Measurements from ENCODE around the gene ZNF93. TPM values are rescaled to one million over a fixed set of nuclear protein-coding genes. Genes with fewer than 3 reads are reported as not detected.

ZNF93 gene
- total and polyA plus RNA-seq, 9 of the 15 experiments (the other 6 are each of a cell fraction or from before 2014, with no cell fraction given) = 11.1 to 26.3 (median 17.1) TPM

- Histone ChIP-seq H3K9me3 (replicated peaks; ENCODE audit: control insufficient read depth, insufficient read depth, low read depth, low read length) (peaks cover 2% of the 10 kb centered on the region; the same call in 1 of the 2 replicates), H3K27ac (ENCODE audit: extremely low read depth, low read depth, low read length) (no peak overlapping the region), H3K36me3 (ENCODE audit: control insufficient read depth, insufficient read depth, low read length) (peaks cover 7% of the 10 kb centered on the region; the same call in 1 of the 3 replicates), H3K79me2 (ENCODE audit: control insufficient read depth, insufficient read depth, low read length) (peaks cover 47% of the 10 kb centered on the region), H3K4me2 (ENCODE audit: insufficient read depth, low read length) (no peak overlapping the region), H3K4me1 (replicated peaks in 1 of 2; ENCODE audit: control insufficient read depth in 2 of 2, insufficient read depth in 2 of 2, low read length in 2 of 2) (no peaks in the 10 kb centered on the region; a peak in 1 of 5 replicates), H3K9ac (ENCODE audit: insufficient read depth in 1 of 2, low read depth in 2 of 2, low read length in 2 of 2) (no peak overlapping the region), H2AFZ (ENCODE audit: low read depth, low read length) (no peak overlapping the region), H3K27me3 (ENCODE audit: control insufficient read depth in 2 of 2, insufficient read depth in 2 of 2, low read length in 2 of 2) (no peaks in the 10 kb centered on the region), H3K4me3 (no peak overlapping the region), H4K20me1 (replicated peaks; ENCODE audit: control insufficient read depth, insufficient read depth, low read length) (no peaks in the 10 kb centered on the region), H3K9me1 (ENCODE audit: control insufficient read depth, insufficient read depth, low read length) (no peaks in the 10 kb centered on the region)
- no peak for ATAC-seq
- in situ Hi-C loops (cut with MboI) (no loop called here), intact Hi-C loops (cut with micrococcal nuclease) (no loop called here)
- BruUV-seq (replicated peaks) = no TSS peak
- no peak for FAIRE-seq
- no peak for DNase-seq (ENCODE audit: extremely low read depth in 1 of 4, low spot score in 3 of 4)
- POLR2A ChIA-PET = no interaction called here
- CTCF ChIA-PET (ENCODE audit: low intra/inter-chr PET ratio) = no interaction called here
- TF ChIP-seq SETDB1 (IDR thresholded peaks at IDR 0.05; ENCODE audit: low read length) = no peak
- no peak for TF ChIP-seq ZNF584 (CRISPR knock-in tag; IDR thresholded peaks at IDR 0.05; ENCODE audit: low read depth)
- no peak for TF ChIP-seq PRMT5 (CRISPR knock-in tag; IDR thresholded peaks at IDR 0.05)
Observed at GRCh38 chr19:19873381-19873780, 27.4 kb upstream of the ZNF93 start.

DNA sequence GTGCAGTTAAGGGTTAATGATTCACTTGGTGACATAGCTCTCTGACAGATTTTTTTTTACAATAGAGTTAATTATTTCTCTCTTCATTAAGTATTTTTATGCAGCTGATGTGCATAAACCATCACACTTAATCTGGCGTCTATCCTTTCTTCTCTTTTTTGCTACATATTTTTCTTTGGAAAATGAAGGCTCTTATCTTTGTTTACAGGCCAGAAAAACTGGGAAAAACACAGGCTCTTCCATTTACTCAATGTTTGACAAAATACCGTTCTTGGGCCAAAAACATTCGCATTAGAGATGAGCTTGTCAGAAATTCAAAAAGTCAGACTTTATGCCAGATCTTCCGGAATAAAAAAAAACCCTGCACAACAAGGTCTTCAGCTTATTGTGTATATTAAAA lies 23.0 kb upstream of the ZNF93 start:
- peaks cover 3% of the 10 kb centered on the region for H3K9me3 ChIP-seq (replicated peaks; ENCODE audit: control insufficient read depth, insufficient read depth, low read depth, low read length)
- intact Hi-C loops (cut with micrococcal nuclease) = no loop called here
- no peak for TF ChIP-seq GATAD2A (IDR thresholded peaks at IDR 0.05)
- no peak for TF ChIP-seq KLF16 (IDR thresholded peaks at IDR 0.05)
- no peak for TF ChIP-seq PCBP2 (IDR thresholded peaks at IDR 0.05; ENCODE audit: low read depth, low read length, poor library complexity, severe bottlenecking)
- TF ChIP-seq PPARD (CRISPR knock-in tag; IDR thresholded peaks at IDR 0.05) = no peak
- TF ChIP-seq HES1 (IDR thresholded peaks at IDR 0.05; ENCODE audit: low read depth) = no peak
- TF ChIP-seq ZNF395 (CRISPR knock-in tag; IDR thresholded peaks at IDR 0.05) = no peak
- TF ChIP-seq ZNF311 (CRISPR knock-in tag; IDR thresholded peaks at IDR 0.05) = no peak
- no peak for TF ChIP-seq PKNOX1 (IDR thresholded peaks at IDR 0.05)
- no peak for TF ChIP-seq CCNT2 (IDR thresholded peaks at IDR 0.05; ENCODE audit: borderline replicate concordance, extremely low read depth, insufficient read length, low read depth, low read length)
- peaks cover 9% of the 10 kb centered on the region; the same call in 2 of the 3 replicates for H3K79me2 ChIP-seq (ENCODE audit: control insufficient read depth, insufficient read depth, low read length)
- H3K4me1 ChIP-seq (replicated peaks in 1 of 2; ENCODE audit: control insufficient read depth in 2 of 2, insufficient read depth in 2 of 2, low read length in 2 of 2) = no peaks in the 10 kb centered on the region
- in situ Hi-C loops (cut with MboI) = no loop called here
- peaks cover 16% of the 10 kb centered on the region; the same call in 1 of the 3 replicates for H3K36me3 ChIP-seq (ENCODE audit: control insufficient read depth, insufficient read depth, low read length)
- POLR2A ChIA-PET = no interaction called here
- no peak for DNase-seq (ENCODE audit: extremely low read depth in 1 of 4, low spot score in 3 of 4)
- H3K27ac ChIP-seq (ENCODE audit: extremely low read depth, low read depth, low read length) = no peak overlapping the region
- H3K9ac ChIP-seq (ENCODE audit: insufficient read depth in 1 of 2, low read depth in 2 of 2, low read length in 2 of 2) = no peak overlapping the region
- H3K9me1 ChIP-seq (ENCODE audit: control insufficient read depth, insufficient read depth, low read length) = no peaks in the 10 kb centered on the region
- no peak for ATAC-seq
- H4K20me1 ChIP-seq (replicated peaks; ENCODE audit: control insufficient read depth, insufficient read depth, low read length) = no peaks in the 10 kb centered on the region
- no TSS peak for BruUV-seq (replicated peaks)
- H2AFZ ChIP-seq (ENCODE audit: low read depth, low read length) = no peak overlapping the region
- 92% methylated on average over 3 of the region's 4 CpGs for WGBS (ENCODE audit: insufficient coverage, low coverage, missing lambda C conversion rate)
- FAIRE-seq = no peak
- H3K4me3 ChIP-seq = no peak overlapping the region
- H3K27me3 ChIP-seq (ENCODE audit: control insufficient read depth in 2 of 2, insufficient read depth in 2 of 2, low read length in 2 of 2) = no peaks in the 10 kb centered on the region
- H3K4me2 ChIP-seq (ENCODE audit: insufficient read depth, low read length) = no peak overlapping the region
- CTCF ChIA-PET (ENCODE audit: low intra/inter-chr PET ratio) = no interaction called here

Measured in K562 (cell line).